Heart right ventricle (tissue), 16 donors: ENCODE measurements around the gene VPS13D. TPM values are rescaled to one million over a fixed set of nuclear protein-coding genes. Genes with fewer than 3 reads are reported as not detected.

Experiments
- ATAC-seq, 8 donors: fragments of 200-7000 bp; cut with Tn5 transposase; one replicate each; pipeline ENCODE4 v1.9.1; 2020; ENCODE audit warnings: mild to moderate bottlenecking in 8 of 8, moderate library complexity in 8 of 8, moderate number of reproducible peaks in 1 of 8
- DNase-seq, 2 donors: peaks; one replicate each; pipeline ENCODE4 v3.0.0-alpha.2; 2020
- H3K27ac ChIP-seq, 10 donors: fragments of 200-600 bp; sonication (generic) in 2 of 10; one replicate each; pipeline versions ENCODE4 v1.5.0 to v1.8.0; 2020 to 2022; ENCODE audit warnings: mild to moderate bottlenecking in 3 of 10
- H3K27me3 ChIP-seq, 7 donors: fragments of 200-600 bp; one replicate each; pipeline ENCODE4 v1.8.0; 2021 to 2022; ENCODE audit warnings: mild to moderate bottlenecking in 2 of 7
- H3K36me3 ChIP-seq, 9 donors: fragments of 200-600 bp; sonication (generic) in 1 of 9; one replicate each; pipeline versions ENCODE4 v1.5.0 to v1.8.0; 2020 to 2022; ENCODE audit warnings: mild to moderate bottlenecking in 2 of 9
- H3K4me1 ChIP-seq, 9 donors: fragments of 200-600 bp; sonication (generic) in 1 of 9; one replicate each; pipeline versions ENCODE4 v1.5.0 to v1.8.0; 2020 to 2022; ENCODE audit warnings: mild to moderate bottlenecking in 4 of 9
- H3K4me3 ChIP-seq, 10 donors: fragments of 200-600 bp; sonication (generic) in 2 of 10; one replicate each; pipeline versions ENCODE4 v1.5.0 to v1.8.0; 2020 to 2022; ENCODE audit warnings: mild to moderate bottlenecking in 7 of 10, moderate library complexity in 2 of 10
- H3K9me3 ChIP-seq, 11 donors: fragments of 200-600 bp in 10 of 11; sonication (generic) in 2 of 11; one replicate each; pipeline versions ENCODE4 v1.5.0 to v1.8.0; 2013 to 2022; ENCODE audit warnings: mild to moderate bottlenecking in 2 of 11, control low read depth in 1 of 11, moderate library complexity in 1 of 11
- CTCF ChIP-seq, 9 donors: fragments of 200-600 bp; sonication (generic) in 2 of 9; IDR thresholded peaks; one replicate each; pipeline versions ENCODE4 v1.5.0 to v1.8.0; 2021 to 2022; ENCODE audit warnings: antibody characterized with exemption in 9 of 9, mild to moderate bottlenecking in 5 of 9, moderate library complexity in 1 of 9
- WGBS, 2 donors: extraction: QIAGEN DNeasy Blood & Tissue Kit; methylation state at CpG; one replicate each; pipeline ENCODE4 v1.1.7; 2013; ENCODE audit warnings: inconsistent platforms in 1 of 2; 5-methylcytosine and 5-hydroxymethylcytosine counted together
- intact Hi-C, 10 donors: fragments of 100-400 bp; cut with DNase I; formaldehyde crosslinking; loops; one replicate each; pipeline versions ENCODE4 v1.11.1 to v1.14.2; 2022
- polyA plus RNA-seq, 2 donors: library from polyadenylated mRNA; stranded (reverse); fragments of 200-250 nt; gene quantifications; one replicate each; pipeline ENCODE4 v1.2.3, GENCODE V29; 2013
- total RNA-seq, 10 donors: library from RNA; stranded (reverse); fragmentation: NEBNext Ultra II Directional in 3 of 10; extraction: Animal tissue kit (Norgen Biotek cat#: 25700) in 3 of 10; gene quantifications; one replicate each; pipeline versions ENCODE4 v1.2.1 to v1.2.4, GENCODE V29; 2021 to 2023
- donor health status: Arrhythmogenic right ventricular cardiomyopathy.
- donor health status: ischemic (EF 13 %, LVEDD 7.1; RV severe dilation, severe dysfunction).
- donor health status: healthy with polysubstance abuse.
- donor health status: DM: no; HTN: yes; CAD: no.
- donor health status: DM: no; HTN: no; CAD: no.
- donor health status: ischemic (EF 25% LVEDD 6.9; RV normal size, moderate dysfunction).
- donor health status: ischemic (EF 25% LVEDD 5.7; RV mildly dilated, moderate dysfunction).
- donor health status: healthy.
- donor health status: DM: yes; HTN: yes; CAD: no.
- donor health status: Ischemic cardiomyopathy.
- donor health status: ischemic (EF 35%, LVEDD 5.7; RV mildly dilated, moderate dysfunction).
- donor health status: nonischemic (EF 11% LVEDD 7.7; RV severe dilation, severe dysfunction).
- donor health status: DM: yes; HTN: yes; CAD: no.
- donor health status: PGD.
- donor health status: ischemic (EF 29% LVEDD 5.4; RV normal size, mild dysfunction).
- donor health status: nonischemic (EF 23%, LVEDD 6.1; RV moderate dilation, normal function).

VPS13D gene
- total and polyA plus RNA-seq, 12 donors: 36.9 to 161 (median 83.3) TPM

DNA sequence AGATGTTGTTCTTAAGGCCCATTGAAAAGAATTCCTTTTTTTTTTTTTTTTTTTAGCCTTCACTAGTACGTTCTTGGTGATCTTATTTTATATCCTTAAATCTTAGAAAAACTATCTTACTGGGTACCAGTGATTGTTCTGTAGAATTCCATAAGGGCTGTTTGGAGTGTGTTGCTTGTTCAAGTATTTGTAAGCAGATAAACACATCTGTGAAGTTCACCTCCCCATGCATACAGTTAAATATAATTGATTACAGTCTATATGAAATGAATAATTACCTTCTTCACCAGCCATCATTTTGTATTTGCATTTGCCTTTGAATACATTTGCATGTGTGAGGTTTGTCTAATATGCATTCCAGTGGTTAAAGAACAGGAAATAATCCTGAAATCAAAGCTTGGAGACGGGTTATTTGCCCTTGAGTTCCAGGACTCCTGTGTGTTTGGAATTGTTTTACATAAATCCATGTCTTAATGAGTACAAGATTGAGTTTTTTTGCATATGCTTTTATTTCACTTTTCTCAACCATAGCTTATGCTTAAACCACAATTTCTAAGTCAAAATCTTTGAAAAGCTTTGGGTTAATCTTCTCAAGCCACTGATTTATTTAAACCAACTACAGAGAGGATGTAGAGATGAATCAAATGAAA, 73.1 kb downstream of the VPS13D start:
- Histone ChIP-seq H3K36me3 (peaks cover 0 to 100% (median 46%) of the 10 kb centered on the region in 9 donors), H3K4me1 (peaks cover 0 to 26% (median 16%) of the 10 kb centered on the region in 9 donors), H3K27me3 (no peaks in the 10 kb centered on the region), H3K9me3 (no peaks in the 10 kb centered on the region), H3K4me3 (no peak overlapping the region), H3K27ac (no peak overlapping the region)
- intact Hi-C loops: no loop called here
- 57 to 81% methylated on average over 2 of the region's 2 CpGs for WGBS, 2 donors
- ATAC-seq (no peak), DNase-seq (no peak)
- no peak for TF ChIP-seq CTCF (IDR thresholded peaks at IDR 0.05)

- no peak overlapping the region for H3K4me3 ChIP-seq
- no peaks in the 10 kb centered on the region for H3K9me3 ChIP-seq
- 87 to 88% methylated on average over 8 of the region's 8 CpGs for WGBS, 2 donors
- TF ChIP-seq CTCF (IDR thresholded peaks at IDR 0.05): no peak
- DNase-seq: no peak
- no peak for ATAC-seq
- no peak overlapping the region for H3K27ac ChIP-seq
- peaks cover 0 to 100% (median 56%) of the 10 kb centered on the region in 9 donors for H3K36me3 ChIP-seq
- H3K4me1 ChIP-seq: peaks cover 2 to 36% (median 25%) of the 10 kb centered on the region in 9 donors
- intact Hi-C loops: no loop called here
- H3K27me3 ChIP-seq: no peaks in the 10 kb centered on the region
Measured at GRCh38 chr1:12305377-12305776, 75.5 kb downstream of the VPS13D start.

DNA sequence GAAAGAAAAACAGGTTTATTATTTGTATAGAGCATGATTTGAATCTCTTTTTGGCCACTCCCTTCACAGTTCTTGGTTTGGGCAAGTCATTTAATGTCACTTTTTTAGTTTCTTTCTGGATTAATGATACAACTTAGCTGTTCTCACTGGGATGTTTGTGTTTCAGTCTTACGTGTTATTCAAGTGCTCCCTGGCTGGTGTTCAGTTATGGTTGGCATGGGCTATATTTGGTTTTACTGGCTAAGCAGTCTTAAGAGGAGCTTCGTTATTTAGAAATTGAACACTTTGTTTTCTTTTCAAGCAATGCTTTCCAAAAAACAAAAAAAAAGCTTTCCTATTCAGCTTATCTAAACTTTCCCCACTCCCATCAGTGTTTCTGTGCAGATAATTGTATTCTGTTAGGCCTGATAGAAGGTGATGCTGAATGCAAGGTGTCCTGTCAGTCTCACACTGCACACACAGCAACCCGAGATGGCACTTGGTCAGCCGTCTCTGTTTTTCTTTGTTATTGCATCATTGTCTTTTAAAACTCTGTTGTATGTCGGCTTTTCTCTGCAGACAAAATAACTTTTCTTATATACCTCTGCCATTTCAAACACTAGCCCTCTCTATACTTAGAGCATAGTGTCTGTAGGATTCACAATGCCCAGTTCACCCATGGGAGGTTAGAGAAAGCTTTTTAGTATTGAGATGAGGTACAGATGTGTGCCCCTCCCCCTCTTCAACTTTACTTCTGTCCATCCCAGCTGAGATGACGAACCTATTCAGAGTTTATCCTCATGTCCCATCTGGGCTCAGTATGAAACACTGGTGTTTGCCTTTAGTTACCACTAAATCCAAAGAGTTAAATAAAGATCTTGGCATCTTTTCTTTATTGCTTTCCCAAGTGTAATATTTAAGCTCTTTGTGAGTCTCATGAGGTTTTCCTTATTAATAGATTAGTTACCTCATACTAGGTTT, 80.2 kb downstream of the VPS13D start:
- DNase-seq (peak in 1 of 2 donors; percentile 44), ATAC-seq (peak in 7 of 8 donors; percentile 65 to 87 (median 71))
- H3K36me3 ChIP-seq: peaks cover 0 to 99% (median 68%) of the 10 kb centered on the region in 9 donors
- 51 to 55% methylated on average over 6 of the region's 6 CpGs for WGBS, 2 donors
- no peak overlapping the region for H3K4me3 ChIP-seq
- no peaks in the 10 kb centered on the region for H3K9me3 ChIP-seq
- peak overlapping the region in 7 of 10 donors; percentile 5 to 71 (median 52) for H3K27ac ChIP-seq
- TF ChIP-seq CTCF (IDR thresholded peaks at IDR 0.05): no peak
- peaks cover 2 to 28% (median 11%) of the 10 kb centered on the region in 9 donors for H3K4me1 ChIP-seq
- intact Hi-C loops: loop anchor here in 5 of 10 donors (5.0 to 10.0 kb wide), 4 partner anchors 312 to 355 kb away; no protein-coding TSS in a partner anchor
- H3K27me3 ChIP-seq: no peaks in the 10 kb centered on the region

- H3K4me1 ChIP-seq: peaks cover 2 to 35% (median 11%) of the 10 kb centered on the region in 9 donors
- 73 to 76% methylated on average over 1 of the region's 1 CpG for WGBS, 2 donors
- H3K9me3 ChIP-seq: no peaks in the 10 kb centered on the region
- ATAC-seq (peak in 5 of 8 donors; percentile 27 to 69 (median 63)), DNase-seq (no peak)
- H3K4me3 ChIP-seq: no peak overlapping the region
- peak overlapping the region in 4 of 10 donors; percentile 23 to 49 (median 32) for H3K27ac ChIP-seq
- H3K36me3 ChIP-seq: peaks cover 0 to 98% (median 55%) of the 10 kb centered on the region in 9 donors
- intact Hi-C loops: loop anchor here (1.0 to 10.0 kb wide), 10 partner anchors 24 to 350 kb away; partner anchors contain the start of gene DHRS3 (in 2 of the 10)
- peak; percentile 24 to 74 (median 57) for TF ChIP-seq CTCF (IDR thresholded peaks at IDR 0.05)
- H3K27me3 ChIP-seq: no peaks in the 10 kb centered on the region
Measured at GRCh38 chr1:12314333-12314903, 84.6 kb downstream of the VPS13D start.
